ENCODE data around the gene ALG1. TPM values are rescaled to one million over a fixed set of nuclear protein-coding genes. Genes with fewer than 3 reads are reported as not detected.

The ALG1 gene
- total RNA-seq, 1 experiment from 2014 or later = 15.1 TPM

DNA sequence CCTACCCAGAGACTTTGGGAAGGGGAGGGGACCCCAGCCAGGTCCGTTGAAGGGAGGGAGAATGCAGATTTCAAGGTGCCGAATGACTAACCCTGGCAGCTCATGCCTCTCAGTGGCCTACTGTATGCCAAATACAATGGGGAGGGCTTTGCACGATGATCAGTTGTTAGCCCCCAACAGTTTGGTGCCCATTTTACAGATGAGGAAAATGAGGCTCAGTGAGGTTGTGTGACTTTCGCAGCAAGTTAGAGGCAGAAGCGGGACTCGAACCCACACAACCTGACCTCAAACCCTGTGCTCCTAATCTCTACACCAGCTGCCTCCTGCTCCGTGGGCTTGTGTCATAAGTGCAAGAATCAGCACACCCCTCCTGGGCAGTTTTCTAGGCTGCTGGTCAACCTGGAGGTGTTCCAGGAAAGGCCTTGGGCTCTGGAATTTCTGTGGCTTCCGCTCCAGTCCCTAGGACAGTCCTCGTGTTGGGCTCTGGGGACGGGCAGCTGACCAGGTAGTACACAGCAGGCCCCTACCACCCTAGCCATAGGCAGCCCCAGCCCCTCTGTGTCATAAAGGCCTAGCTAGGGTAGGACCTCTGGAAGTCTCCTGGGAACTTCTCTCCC, 26.0 kb upstream of the ALG1 start:
- DNase-seq (ENCODE audit: low read depth) = no peak

DNA sequence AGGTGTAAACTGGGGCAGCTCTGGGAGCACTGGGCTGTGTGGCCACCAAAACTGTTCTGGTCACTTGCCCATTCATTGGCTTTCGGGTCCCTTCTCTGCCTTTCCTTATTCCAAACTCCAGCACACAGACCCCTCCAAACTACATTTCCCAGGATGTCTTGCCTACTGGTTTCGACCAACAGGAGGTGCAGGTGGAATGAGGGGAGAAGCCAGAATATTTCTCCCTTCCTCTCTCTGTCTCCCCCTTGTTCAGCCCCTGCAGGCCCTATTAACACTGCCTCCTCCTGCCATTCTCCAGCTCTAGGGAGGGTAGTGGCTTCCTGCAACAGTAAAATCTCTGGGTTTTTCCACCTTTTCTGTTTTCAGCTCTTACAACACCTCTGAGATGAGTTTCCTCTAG, 24.7 kb upstream of the ALG1 start:
- no peak for DNase-seq (ENCODE audit: low read depth)

DNA sequence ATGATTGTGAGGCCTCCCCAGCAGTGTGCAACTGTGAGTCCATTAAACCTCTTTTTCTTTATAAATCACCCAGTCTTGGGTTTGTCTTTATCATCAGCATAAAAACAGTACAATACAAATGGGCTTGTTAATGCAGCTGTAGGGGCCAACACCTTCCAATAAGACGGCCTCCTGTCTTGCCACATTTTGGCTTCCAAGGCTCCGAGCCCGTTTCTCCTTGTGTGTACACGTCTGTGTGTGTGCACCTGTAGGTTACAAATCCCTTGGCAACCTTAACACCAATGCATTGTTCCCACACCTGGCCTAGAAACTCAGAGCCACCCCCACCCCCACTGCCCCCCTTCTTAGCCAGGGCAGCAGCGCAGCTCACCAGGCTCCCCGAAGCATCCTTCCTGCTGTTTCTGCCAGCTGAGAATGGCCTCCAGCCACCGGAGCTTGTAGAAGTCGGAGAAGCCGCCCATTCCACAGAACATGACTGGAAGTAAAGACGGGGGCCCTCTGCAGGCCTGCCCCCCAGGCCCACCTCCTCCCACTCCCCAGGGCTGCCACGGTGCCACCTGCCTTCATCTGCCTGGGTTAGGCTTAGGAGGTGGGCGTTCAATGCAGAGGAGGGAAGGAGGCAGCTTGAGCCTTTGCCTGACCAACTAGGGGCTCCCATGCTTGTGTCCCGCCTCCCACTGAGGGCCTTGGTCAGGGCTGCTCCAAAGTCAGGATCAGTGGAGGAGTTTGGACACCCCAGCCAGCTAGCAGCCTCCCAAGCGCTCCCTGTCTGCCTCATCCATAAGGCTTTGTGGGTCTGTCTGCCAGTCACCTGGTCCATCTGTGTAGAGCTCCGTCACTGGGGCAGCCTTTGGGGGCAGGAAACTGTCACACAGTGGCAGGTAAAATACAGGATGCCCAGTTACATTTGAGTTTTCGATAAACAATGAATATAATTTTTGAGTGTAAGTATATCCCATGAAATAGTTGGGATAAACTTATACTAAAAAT, 16.5 kb upstream of the ALG1 start:
- DNase-seq (ENCODE audit: low read depth) = no peak

DNA sequence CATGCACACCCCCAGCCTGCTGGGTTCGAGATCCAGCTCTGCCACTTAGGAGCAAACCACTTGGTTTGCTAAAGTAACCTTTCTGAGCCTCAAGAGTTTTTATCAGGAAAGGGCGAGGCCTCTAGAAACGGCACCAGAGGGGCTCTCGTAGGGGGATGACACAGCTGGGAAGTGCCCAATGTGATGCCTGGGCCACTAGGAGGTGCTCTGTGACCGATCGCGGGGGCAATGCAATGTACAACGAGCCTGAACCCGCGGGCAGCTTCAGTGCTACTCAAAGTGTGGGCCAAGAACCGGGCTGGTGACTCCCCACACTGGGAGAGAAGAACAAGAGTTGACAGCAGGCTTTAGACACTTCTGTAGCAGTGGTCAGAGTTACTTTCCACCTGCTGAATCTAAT, 15.3 kb upstream of the ALG1 start:
- DNase-seq (ENCODE audit: low read depth) = peak; percentile 45

DNA sequence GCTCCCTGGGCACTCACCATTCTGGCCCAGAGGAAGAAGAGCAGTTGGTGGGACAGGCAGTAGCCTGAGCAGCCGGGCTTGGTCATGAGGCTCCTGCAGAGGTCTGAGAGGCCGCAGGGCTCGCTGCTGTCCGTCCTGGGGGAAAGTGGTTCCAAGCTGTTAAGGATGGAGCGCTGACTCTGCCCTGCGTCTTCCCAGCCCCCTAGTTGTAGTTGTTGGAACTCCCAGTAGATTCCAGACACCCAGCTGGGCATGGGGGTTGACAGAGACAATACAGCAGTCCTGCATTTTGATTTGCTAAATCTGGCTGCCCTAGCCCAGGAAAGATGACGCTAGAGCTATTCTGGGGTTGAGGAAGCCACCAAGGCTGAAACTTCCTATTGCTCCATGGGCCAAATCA, 13.2 kb upstream of the ALG1 start:
- no peak for DNase-seq (ENCODE audit: low read depth)

DNA sequence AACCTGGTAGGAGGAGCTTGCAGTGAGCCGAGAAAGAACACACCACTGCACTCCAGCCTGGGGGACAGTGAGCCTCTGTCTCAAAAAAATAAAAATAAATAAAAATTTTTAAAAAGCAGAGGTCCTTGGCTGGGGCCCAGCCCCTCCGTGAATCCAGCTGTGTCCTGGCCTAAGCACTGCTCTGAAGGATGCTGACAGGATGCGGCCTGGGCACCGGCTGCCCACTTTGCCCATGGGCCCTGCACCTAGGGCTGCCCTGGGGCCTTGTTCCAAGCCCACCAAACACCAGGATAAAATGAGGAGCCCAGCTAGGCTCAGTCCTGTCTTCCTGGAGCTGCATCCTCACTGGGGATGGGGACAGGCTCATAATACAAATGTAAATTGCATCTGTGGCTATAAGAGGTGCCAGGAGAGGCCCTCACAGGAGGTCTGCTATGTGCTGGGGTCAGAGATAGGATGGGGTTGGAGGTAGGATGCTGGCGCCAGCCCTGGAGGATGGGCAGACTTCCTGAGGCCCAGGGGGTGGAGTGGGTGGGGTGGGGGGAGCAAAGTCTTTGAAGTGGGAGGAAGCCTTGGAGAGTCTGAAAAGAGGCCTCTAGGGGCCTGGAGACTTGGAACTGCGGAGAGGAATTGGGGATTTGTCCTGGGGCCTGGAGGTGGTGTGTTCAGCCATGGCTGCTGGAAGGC, 12.1 kb upstream of the ALG1 start:
- no peak for DNase-seq (ENCODE audit: low read depth)

DNA sequence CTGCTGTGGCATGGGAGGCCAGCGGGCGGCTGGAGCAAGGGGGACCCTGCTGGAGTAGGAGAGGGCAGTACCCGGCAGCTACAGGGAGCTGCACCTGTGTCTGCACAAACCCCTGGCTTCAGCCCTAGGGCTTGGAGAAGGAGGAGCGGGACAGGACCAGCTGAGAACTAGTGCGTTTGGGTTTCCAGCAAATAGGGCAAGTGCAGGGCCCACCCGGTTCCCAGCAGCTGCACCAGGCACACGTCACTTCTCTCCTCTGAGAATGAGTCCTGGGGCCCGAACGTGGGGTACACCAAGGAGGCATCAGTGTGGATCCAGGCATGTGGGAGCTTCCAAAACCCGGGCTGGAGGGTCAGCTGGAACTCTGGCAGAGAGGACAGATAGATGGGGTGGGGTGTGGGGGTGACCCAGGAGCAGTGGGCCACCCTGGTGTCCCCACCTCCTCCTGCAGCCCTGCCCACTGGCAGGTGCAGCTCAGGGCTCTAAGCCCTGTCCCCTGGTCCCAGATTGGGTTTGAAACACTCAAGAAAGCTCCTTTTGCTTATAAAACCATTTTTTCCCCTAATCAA, 11.5 kb upstream of the ALG1 start:
- DNase-seq (ENCODE audit: low read depth) = no peak

DNA sequence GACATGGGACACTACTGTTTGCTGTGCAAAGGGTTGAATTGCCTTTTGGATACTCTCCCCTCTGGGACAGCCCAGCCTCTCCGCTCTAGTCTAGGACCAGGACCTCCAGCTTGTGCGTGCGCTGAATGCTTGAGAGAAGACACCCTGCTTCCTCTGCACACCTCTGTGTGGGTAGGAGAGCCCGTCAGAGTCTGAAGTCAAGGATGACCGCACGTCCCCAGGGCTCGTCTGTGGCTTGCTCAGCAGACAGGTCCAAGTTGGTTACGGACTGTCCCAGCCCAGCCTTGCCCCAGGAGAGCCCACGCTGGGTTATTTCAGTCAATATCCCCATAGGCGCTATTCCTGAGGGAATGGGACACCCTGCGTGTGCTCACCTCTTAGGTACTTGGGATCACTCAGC, 9.6 kb upstream of the ALG1 start:
- DNase-seq (ENCODE audit: low read depth) = no peak

DNA sequence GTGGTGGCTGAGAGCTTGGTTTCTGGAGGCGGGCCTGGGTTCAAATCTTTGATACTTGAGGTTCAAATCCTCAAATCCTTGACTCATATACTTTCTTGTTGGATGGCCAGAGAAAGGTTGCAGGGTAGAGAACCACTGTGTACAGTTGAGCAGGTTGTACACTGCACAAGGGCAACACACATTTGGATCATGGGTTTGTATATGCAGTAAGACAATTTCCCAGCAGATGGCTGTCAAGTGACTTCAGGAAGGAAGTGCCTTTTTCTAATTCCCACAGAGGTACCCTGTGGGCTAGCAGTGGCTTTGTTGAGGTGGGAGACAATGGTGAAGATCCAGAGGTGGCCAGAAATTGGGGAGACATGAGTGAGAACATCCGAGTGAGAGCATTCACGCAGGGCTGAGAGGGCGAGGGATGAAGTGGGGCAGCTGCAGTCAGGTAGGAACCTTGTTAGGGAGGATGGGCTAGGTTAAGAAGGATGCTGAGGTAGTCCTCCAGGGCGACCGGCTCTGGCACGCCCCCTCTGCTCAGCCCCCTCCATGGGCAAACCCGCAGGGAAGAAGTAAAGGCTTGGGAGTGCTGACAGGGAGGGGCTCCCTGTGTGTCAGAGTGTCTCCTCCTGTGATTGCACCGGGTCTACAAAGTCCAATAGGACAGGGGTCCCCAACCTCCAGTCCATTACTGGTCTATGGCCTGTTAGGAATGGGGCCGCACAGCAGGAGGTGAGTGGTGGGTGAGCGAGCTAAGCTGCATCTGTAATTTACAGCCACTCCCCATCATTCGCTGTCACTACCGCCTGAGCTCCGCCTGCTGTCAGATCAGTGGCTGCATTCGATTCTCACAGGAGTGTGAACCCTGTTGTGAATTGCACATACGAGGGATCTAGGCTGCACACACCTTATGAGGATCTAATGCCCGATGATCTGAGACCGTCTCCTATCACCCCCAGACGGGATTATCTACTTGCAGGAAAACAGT, 8.6 kb upstream of the ALG1 start:
- DNase-seq (ENCODE audit: low read depth) = no peak

DNA sequence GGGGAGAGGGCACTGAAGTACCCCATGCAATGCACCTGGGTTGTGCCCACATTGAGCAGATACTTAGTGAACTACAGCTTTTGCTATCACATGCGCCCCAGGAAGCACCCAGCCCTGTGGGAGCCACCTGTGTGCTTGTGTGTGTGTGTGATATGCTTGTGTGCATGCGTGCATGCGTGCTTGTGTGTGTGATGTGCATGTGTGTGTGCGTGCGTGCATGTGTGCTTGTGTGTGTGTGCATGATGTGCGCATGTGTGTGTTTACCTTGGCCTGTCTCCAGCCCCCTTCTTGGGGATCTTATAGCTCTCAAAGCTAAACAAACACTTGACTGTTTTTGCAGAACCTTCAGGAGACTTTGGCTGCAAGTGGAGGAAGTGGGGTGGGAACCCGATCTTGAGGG, 6.7 kb upstream of the ALG1 start:
- peak; percentile 27 for DNase-seq (ENCODE audit: low read depth)

DNA sequence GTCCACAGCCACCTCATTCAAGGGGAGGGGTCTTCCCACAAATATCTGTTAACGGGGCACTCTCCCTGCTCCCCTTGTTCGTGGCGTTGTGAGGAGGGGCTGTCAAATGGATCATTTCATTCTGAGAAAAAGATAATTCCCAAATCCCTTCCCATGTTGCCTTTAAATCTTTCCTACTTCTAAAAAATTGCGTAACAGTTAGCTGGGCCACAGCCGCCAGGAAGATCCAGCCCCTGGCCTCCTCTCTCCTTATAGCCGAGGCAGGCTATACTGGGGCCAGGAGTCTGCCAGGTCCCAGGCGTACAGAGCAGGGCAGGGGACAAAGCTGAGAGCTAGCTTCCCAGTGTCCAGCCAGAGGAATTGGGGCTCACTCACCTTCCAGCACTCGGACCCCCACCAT, 6.3 kb upstream of the ALG1 start:
- DNase-seq (ENCODE audit: low read depth) = no peak

DNA sequence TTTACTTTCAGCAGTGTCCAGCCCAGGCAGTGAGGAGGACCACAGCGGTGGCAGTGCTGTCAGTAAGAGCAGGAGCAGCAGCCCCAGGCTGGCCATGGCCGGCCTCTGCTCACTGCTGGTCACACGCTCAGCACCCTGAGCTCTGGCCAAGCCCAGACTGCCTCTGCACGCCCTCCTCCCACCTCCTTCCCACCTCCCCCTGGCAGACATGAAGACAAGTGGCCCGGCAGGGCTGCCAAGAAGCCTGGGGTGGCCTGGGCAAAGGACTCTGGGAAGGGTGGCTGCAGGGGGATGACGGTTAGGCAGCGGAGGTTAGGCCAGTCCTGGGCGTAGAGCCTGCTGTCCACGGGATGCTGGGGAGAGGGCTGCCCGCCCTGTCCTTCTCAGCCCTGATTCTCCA, 5.8 kb upstream of the ALG1 start, which contains the start of gene C16orf89:
TSS of gene C16orf89 (minus strand) at position 144 of the 400 bp plus-strand sequence. CDS start at position 96, 48 bp downstream.
- no peak for DNase-seq (ENCODE audit: low read depth)

DNA sequence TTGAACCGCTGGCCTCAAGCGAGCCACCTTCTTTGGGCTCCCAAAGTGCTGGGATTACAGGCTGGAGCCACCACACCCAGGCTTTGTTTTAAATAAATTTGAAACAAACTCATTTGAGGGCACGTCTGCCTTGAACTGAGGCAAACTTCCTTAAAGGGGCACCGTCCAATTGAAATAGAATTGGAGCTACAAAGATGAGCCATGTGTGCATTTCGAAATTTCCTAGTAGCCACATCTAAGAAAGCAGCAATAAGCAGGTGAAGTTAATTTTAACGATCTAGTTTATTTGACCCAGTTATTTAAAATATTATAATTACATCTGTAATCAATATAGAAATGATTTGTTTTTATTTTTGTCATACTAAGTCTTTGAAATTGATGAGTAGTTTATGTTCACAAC, 5.1 kb upstream of the ALG1 start:
- no peak for DNase-seq (ENCODE audit: low read depth)

DNA sequence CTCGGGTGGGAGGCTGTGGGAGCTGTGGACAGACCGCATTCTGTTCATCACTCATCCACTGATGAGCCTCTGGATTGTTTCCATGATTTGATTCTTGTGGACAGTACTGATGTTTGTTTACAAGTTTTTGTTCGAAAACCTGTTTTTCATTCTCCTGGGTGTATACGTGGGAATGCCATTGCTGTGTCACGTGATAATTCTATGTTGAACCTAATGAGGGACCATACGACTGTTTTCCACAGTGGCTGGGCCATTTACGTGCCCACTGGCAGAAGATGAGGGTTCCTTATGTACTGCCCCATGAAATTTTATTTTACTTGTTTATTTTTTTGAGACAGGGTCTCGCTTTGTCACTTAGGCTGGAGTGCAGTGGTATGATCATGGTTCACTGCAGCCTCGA, 2.6 kb upstream of the ALG1 start:
- DNase-seq (ENCODE audit: low read depth) = no peak

DNA sequence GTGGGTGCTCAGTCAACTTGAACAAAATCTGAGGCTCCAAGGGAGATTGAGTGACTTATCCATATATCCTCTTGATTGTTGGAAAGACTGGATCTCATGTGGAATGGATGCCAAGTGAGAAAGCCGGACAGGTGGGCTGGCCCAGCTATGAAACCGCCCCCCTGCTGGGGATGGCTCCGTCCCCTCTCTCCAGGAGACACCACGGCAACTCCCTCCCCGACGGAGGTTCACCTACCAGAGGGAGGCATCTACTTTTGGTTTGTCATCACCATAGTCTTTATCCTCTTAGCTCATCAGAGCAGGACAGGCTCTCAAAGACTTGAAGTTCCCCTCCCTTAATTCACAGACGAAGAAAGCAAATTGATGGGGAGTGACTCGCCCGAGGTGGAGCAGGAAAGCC, 1.8 kb upstream of the ALG1 start:
- no peak for DNase-seq (ENCODE audit: low read depth)

DNA sequence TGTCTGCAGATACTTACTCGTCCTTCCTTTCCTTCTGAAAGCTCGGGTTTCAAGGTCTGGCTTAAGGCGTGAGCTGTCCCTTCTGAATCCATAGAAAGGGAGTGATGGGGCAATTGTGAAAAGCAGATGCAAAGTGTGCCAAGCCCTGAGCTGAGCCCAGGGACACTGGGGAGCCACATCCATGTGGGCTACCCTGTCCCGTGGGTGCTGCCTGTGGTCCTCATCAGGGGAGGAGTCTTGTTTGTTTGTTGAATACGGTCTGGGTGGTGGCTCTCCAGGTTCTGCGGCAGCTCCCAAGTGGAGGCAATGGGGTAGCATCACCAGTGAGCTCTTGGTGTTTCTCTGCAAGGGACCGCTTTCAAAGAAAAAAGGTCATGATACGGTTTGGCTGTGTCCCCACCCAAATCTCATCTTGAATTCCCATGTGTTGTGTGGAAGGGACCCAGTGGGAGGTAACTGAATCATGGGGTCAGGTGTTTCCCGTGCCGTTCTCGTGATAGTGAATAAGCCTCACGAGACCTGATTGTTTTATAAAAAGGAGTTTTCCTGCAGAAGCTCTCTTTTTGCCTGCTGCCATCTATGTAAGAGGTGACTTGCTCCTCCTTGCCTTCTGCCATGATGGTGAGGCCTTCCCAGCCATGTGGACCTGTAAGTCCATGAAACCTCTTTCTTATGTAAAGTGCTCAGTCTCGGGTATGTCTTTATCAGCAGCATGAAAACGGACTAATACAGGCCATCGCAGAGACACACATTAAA, 1.0 kb upstream of the ALG1 start:
- no peak for DNase-seq (ENCODE audit: low read depth)

DNA sequence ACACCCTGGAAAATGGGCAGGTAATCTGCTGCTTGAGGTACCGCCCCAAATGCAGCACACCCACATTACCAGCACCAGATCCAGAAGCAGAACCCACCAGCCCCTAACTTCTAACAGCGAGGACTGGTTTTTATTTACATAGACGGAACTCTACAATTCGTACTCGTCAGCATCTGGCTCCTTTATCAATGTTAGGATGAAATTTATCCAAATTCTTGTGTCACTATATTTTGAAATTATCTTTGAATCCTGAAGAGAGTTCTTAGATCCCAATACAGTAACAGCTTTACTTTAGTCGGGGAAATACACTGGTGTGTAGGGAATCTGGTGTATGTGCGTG, 332 bp upstream of the ALG1 start:
- DNase-seq (ENCODE audit: low read depth) = no peak

DNA sequence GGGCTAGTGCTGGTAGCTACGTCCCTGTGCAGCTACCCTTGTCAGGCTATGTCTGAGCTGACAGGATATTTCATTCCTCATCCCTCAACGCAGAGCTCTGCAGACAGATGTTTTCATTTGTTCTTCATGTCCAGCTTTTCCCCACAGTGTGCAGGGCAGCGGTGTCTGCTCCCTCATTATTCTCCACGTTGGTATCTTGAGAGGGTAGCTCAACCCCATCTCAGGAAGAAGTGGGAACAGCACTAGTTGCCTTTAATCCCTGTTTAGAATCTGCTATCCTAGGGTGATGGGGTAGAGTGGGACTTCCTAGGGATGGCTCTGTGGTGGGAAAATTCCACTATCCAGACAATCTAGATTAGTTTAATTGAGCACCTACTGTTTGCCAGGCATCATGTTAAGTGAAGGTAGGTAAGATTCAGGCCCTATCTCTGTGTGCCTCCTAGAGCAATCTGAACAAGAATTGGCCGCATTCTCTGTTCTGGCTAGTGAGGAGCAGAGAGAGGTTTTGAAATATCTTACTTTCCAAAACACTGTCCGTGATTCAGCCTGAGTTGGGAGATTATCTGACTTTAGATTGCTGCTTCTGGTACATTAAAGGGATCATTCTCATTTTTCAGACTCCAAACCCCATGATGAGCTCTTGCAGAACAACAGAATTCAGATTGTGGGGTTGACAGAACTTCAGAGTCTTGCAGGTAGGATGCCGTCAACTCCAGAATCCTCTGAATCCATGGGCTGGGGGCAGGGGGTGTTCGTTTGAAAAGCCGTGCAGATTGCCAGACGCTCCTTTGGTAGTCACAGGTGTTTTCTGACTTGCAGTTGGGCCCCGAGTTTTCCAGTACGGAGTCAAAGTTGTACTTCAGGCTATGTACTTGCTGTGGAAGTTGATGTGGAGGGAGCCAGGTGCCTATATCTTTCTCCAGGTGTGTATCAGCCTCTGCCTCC, 963 bp downstream of the ALG1 start:
- no peak for DNase-seq (ENCODE audit: low read depth)

DNA sequence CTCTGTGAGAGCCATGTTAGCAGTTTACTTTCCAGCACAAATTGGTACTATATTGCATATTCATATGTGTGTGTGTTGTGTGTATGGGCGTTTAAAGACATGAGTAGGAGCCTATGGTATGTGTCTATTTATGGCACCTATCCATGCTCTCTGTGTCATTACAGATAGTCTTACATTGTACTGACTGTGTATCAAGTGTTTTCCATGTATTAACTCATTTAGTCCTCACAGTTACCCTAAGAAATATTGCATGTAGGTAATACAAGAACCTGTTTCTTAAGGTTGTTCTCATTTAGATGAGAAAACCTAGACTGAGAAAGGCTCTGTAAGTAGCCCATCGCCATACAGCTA, 1.6 kb downstream of the ALG1 start:
- no peak for DNase-seq (ENCODE audit: low read depth)

Measured in Daoy (cell line).